K562 (cell line): ENCODE results near the gene ACAA2. TPM values are rescaled to one million over a fixed set of nuclear protein-coding genes. Genes with fewer than 3 reads are reported as not detected.

ENCODE experiments used
- CEBPG ChIP-seq, 3 experiments: fragments of 200-800 bp in 1 of 3; sonication (Bioruptor generic) in 1 of 3; sonication (generic) in 1 of 3; formaldehyde crosslinking in 1 of 3; IDR thresholded peaks in 2 of 3; conservative IDR thresholded peaks in 1 of 3; 2 replicates each; pipeline versions ENCODE4 v1.6.1 to v1.8.0; 2016 to 2022; ENCODE audit warnings: missing compliant biosample characterization in 2 of 3, missing genetic modification characterization in 2 of 3, mild to moderate bottlenecking in 1 of 3, missing genetic modification reagents in 1 of 3
- DMBX1 ChIP-seq: fragments of 250-450 bp; sonication (Bioruptor Pico); IDR thresholded peaks from 2 replicates; pipeline ENCODE4 v1.8.0; 2022; ENCODE audit warnings: inconsistent platforms, mild to moderate bottlenecking, moderate library complexity, borderline replicate concordance
- ESRRA ChIP-seq: fragments of 450-650 bp; IDR thresholded peaks from 2 replicates; pipeline ENCODE4 v1.6.1; 2014; ENCODE audit warnings: low read depth, mild to moderate bottlenecking, moderate library complexity, borderline replicate concordance
- ETV6 ChIP-seq, 3 experiments: fragments of 150-350 bp in 1 of 3; sonication (generic) in 1 of 3; formaldehyde crosslinking in 1 of 3; IDR thresholded peaks; 2 replicates each; pipeline versions ENCODE4 v1.6.1 to v1.8.0; 2014 to 2022; ENCODE audit warnings: borderline replicate concordance in 2 of 3, low read depth in 2 of 3, antibody characterized with exemption in 1 of 3, low read length in 1 of 3, mild to moderate bottlenecking in 1 of 3, missing genetic modification reagents in 1 of 3
- FUS ChIP-seq: fragments of 200-400 bp; formaldehyde crosslinking; optimal IDR thresholded peaks from 2 replicates; pipeline ENCODE3; 2017; ENCODE audit warnings: low read depth, low read length
- MNT ChIP-seq, 2 experiments: fragments of 450-650 bp; conservative IDR thresholded peaks; 2 replicates each; pipeline ENCODE4 v1.6.1; 2017; ENCODE audit warnings: mild to moderate bottlenecking in 2 of 2, moderate library complexity in 2 of 2
- NR0B1 ChIP-seq: fragments of 450-650 bp; IDR thresholded peaks from one replicate; pipeline ENCODE4 v1.6.1; 2018; ENCODE audit warnings: mild to moderate bottlenecking, moderate library complexity; ENCODE audit not compliant: partially characterized antibody
- USF1 ChIP-seq: sonication (generic); formaldehyde crosslinking; IDR thresholded peaks from 2 replicates; pipeline ENCODE4 v1.9.0; 2022; ENCODE audit warnings: mild to moderate bottlenecking, missing genetic modification reagents
- polyA plus RNA-seq, 8 experiments: library from polyadenylated mRNA; depleted of rRNA in 4 of 8; stranded (reverse) in 5 of 8; unstranded in 3 of 8; fragments of >200 nt; fragmentation: Nextera tagmentation in 2 of 8; fragmentation: Illumina TruSeq in 1 of 8; extraction: Ambion mirVana in 2 of 8; extraction: Trizol in 1 of 8; gene quantifications; 2 replicates each; pipeline versions ENCODE4 v1.2.1 to v1.2.3, GENCODE V29; 2011 to 2014; ENCODE audit warnings: inconsistent platforms in 1 of 8, missing spikeins in 1 of 8
- total RNA-seq, 7 experiments: library from RNA; depleted of rRNA in 6 of 7; stranded (reverse); fragments of >200 nt in 6 of 7; fragmentation: Illumina TruSeq in 2 of 7; extraction: Trizol in 2 of 7; gene quantifications; 2 replicates each; pipeline versions ENCODE4 v1.2.1 to v1.2.3, GENCODE V29; 2011 to 2021; ENCODE audit warnings: low replicate concordance in 1 of 7

ACAA2 gene
- total and polyA plus RNA-seq, 9 of the 15 experiments (the other 6 are each of a cell fraction or from before 2014, with no cell fraction given) = 13.2 to 31.5 (median 21.7) TPM

GRCh38 chr18:49751427-49752094, 61.8 kb downstream of the ACAA2 start (continued):
- no peak for TF ChIP-seq MNT (conservative IDR thresholded peaks at IDR 0.05)
- no peak for TF ChIP-seq ESRRA
- no peak for TF ChIP-seq USF1 (CRISPR knock-in tag)
- TF ChIP-seq FUS = no peak
- TF ChIP-seq ETV6 (IDR thresholded peaks at IDR 0.05; ENCODE audit: borderline replicate concordance in 1 of 2, low read depth in 2 of 2, low read length in 1 of 2) = no peak
- no peak for TF ChIP-seq ETV6 (CRISPR knock-in tag; IDR thresholded peaks at IDR 0.05; ENCODE audit: borderline replicate concordance)
- TF ChIP-seq CEBPG (CRISPR knock-in tag; IDR thresholded peaks at IDR 0.05) = no peak
- no peak for TF ChIP-seq CEBPG (tag; conservative IDR thresholded peaks at IDR 0.05 in 1 of 2, IDR thresholded peaks at IDR 0.05 in 1 of 2)
- no peak for TF ChIP-seq NR0B1
- TF ChIP-seq DMBX1 (CRISPR knock-in tag) = no peak
